Measurements from ENCODE around the gene OTUB1.

DNA sequence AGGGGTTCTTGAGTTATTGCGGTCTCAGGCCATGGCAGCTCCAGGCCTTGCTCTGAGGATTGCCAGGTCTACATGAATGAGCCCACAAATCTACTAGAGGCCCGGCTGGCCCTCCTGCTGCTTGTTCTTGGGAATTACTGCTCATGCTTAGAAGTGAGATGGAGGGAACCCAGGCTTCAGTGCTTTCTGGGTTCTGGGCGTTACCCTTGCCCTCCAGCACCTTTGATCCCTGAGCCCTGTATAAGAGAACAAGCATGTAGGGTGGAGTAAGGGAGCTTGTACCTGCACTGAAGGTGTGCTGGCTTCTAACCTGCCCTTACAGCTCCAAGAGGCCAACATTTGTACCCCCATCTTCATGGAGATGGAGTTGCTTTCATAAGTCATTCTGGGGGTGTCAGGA lies 43.4 kb upstream of the OTUB1 start:
- TF ChIP-seq RFX5 (IDR thresholded peaks at IDR 0.05) (no peak), EHF (CRISPR knock-in tag; IDR thresholded peaks at IDR 0.05) (no peak), MAZ (IDR thresholded peaks at IDR 0.05; ENCODE audit: borderline replicate concordance, low read depth, low read length) (no peak), POLR2A (IDR thresholded peaks at IDR 0.05; ENCODE audit: low read length) (no peak), SREBF2 (IDR thresholded peaks at IDR 0.05) (no peak), CHD2 (IDR thresholded peaks at IDR 0.05; ENCODE audit: low read length, partially characterized antibody) (no peak), ZFP36 (IDR thresholded peaks at IDR 0.05; ENCODE audit: borderline replicate concordance, partially characterized antibody) (no peak), CHD4 (IDR thresholded peaks at IDR 0.05; ENCODE audit: borderline replicate concordance) (no peak), EHMT2 (IDR thresholded peaks at IDR 0.05; ENCODE audit: low read depth) (no peak), POLR2AphosphoS2 (conservative IDR thresholded peaks at IDR 0.05; ENCODE audit: low read length) (no peak)
- TF ChIP-seq, protein P1, sequence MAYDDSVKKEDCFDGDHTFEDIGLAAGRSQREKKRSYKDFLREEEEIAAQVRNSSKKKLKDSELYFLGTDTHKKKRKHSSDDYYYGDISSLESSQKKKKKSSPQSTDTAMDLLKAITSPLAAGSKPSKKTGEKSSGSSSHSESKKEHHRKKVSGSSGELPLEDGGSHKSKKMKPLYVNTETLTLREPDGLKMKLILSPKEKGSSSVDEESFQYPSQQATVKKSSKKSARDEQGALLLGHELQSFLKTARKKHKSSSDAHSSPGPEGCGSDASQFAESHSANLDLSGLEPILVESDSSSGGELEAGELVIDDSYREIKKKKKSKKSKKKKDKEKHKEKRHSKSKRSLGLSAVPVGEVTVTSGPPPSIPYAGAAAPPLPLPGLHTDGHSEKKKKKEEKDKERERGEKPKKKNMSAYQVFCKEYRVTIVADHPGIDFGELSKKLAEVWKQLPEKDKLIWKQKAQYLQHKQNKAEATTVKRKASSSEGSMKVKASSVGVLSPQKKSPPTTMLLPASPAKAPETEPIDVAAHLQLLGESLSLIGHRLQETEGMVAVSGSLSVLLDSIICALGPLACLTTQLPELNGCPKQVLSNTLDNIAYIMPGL (CRISPR knock-in tag; IDR thresholded peaks at IDR 0.05; ENCODE audit: borderline replicate concordance), result no peak
- TF ChIP-seq, protein P2, sequence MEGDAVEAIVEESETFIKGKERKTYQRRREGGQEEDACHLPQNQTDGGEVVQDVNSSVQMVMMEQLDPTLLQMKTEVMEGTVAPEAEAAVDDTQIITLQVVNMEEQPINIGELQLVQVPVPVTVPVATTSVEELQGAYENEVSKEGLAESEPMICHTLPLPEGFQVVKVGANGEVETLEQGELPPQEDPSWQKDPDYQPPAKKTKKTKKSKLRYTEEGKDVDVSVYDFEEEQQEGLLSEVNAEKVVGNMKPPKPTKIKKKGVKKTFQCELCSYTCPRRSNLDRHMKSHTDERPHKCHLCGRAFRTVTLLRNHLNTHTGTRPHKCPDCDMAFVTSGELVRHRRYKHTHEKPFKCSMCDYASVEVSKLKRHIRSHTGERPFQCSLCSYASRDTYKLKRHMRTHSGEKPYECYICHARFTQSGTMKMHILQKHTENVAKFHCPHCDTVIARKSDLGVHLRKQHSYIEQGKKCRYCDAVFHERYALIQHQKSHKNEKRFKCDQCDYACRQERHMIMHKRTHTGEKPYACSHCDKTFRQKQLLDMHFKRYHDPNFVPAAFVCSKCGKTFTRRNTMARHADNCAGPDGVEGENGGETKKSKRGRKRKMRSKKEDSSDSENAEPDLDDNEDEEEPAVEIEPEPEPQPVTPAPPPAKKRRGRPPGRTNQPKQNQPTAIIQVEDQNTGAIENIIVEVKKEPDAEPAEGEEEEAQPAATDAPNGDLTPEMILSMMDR (IDR thresholded peaks at IDR 0.05), result no peak
- TF ChIP-seq, protein P3, sequence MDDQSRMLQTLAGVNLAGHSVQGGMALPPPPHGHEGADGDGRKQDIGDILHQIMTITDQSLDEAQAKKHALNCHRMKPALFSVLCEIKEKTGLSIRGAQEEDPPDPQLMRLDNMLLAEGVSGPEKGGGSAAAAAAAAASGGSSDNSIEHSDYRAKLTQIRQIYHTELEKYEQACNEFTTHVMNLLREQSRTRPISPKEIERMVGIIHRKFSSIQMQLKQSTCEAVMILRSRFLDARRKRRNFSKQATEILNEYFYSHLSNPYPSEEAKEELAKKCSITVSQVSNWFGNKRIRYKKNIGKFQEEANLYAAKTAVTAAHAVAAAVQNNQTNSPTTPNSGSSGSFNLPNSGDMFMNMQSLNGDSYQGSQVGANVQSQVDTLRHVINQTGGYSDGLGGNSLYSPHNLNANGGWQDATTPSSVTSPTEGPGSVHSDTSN (IDR thresholded peaks at IDR 0.05), result no peak
- TF ChIP-seq, protein P4, sequence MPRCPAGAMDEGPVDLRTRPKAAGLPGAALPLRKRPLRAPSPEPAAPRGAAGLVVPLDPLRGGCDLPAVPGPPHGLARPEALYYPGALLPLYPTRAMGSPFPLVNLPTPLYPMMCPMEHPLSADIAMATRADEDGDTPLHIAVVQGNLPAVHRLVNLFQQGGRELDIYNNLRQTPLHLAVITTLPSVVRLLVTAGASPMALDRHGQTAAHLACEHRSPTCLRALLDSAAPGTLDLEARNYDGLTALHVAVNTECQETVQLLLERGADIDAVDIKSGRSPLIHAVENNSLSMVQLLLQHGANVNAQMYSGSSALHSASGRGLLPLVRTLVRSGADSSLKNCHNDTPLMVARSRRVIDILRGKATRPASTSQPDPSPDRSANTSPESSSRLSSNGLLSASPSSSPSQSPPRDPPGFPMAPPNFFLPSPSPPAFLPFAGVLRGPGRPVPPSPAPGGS (IDR thresholded peaks at IDR 0.05), result no peak
